AG09309 (cell line): ENCODE data around the gene SLC12A7.

Experiments used
- DNase-seq: peaks from one replicate; pipeline ENCODE4 v3.0.0-alpha.2; 2010; ENCODE audit warnings: low read depth
- H3K4me3 ChIP-seq: 2 replicates; pipeline ENCODE4 v1.5.1; 2011; ENCODE audit warnings: mild to moderate bottlenecking, low read depth, low read length, moderate library complexity; ENCODE audit not compliant: control insufficient read depth
- TF ChIP-seq, protein P1 (sequence below): IDR thresholded peaks from 2 replicates; pipeline ENCODE4 v1.5.1; 2011; ENCODE audit warnings: mild to moderate bottlenecking, low read depth, low read length, inconsistent platforms; ENCODE audit not compliant: insufficient read depth, control insufficient read depth; ENCODE audit errors: missing control alignments

SLC12A7 gene

DNA sequence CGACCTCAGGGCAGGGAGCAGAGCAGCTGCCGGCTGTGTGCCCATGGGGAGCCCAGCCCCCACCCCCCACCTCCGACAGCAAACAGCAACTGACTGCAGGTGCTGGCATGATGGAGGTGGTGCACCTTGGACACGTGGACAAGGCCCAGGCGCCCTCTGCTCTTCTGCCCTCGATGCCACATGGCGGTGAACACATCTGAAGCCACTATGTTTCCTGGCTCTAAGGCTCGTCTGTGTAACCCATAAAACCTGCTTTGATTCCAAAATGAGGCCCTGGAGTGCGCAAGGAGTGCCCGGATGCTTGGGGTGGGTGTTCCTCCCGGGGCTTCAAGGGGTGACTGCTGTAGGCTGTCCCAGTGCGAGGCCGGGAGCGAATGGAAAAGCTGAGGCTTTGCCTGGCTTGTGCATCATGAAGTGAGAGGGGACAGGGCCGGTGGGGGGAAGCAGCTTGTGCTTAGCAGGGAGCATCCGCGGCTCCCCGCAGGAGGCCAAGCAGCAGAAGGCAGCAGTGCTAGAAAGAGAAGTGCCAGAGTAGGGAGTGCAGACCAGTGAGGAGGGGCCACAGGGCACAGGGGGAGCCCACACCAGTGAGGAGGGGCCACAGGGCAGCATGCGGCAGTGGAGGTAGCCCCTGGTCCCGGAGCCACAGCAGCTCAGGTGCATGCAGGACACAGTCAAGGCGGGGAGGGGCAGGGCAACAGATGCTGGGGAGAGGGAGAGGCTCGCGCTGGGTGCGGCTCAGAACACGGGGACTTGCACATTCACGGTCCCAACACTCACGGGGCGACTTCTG lies 73.2 kb downstream of the SLC12A7 start:
- TF ChIP-seq, protein P1, sequence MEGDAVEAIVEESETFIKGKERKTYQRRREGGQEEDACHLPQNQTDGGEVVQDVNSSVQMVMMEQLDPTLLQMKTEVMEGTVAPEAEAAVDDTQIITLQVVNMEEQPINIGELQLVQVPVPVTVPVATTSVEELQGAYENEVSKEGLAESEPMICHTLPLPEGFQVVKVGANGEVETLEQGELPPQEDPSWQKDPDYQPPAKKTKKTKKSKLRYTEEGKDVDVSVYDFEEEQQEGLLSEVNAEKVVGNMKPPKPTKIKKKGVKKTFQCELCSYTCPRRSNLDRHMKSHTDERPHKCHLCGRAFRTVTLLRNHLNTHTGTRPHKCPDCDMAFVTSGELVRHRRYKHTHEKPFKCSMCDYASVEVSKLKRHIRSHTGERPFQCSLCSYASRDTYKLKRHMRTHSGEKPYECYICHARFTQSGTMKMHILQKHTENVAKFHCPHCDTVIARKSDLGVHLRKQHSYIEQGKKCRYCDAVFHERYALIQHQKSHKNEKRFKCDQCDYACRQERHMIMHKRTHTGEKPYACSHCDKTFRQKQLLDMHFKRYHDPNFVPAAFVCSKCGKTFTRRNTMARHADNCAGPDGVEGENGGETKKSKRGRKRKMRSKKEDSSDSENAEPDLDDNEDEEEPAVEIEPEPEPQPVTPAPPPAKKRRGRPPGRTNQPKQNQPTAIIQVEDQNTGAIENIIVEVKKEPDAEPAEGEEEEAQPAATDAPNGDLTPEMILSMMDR = no peak
- DNase-seq = no peak
- no peak overlapping the region for H3K4me3 ChIP-seq

DNA sequence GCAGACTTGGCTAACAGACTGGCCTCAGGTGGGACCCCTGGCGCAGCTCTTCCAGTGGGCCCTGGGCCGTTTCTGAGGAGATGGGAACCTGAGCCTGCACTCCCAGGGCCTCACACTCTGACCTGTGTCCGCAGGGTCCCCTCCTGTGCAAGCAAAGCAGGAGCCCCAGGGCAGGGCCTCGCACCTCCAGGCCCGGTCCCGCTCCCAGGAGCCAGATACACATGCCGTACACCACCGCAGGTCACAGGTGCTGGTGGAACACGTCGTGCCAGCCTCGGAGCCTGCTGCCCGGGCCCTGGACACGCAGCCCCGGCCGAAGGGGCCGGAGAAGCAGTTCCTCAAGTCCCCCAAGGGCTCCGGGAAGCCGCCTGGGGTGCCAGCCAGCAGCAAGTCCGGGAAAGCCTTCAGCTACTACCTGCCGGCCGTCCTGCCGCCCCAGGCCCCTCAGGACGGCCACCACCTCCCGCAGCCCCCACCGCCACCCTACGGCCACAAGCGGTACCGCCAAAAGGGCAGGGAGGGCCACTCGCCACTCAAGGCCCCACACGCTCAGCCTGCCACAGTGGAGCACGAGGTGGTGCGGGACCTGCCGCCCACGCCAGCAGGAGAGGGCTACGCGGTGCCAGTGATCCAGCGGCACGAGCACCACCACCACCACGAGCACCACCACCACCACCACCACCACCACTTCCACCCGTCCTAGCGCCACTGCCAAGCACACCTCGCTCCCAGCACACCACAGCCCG lies 74.0 kb downstream of the SLC12A7 start:
- no peak overlapping the region for H3K4me3 ChIP-seq
- DNase-seq = no peak
- TF ChIP-seq, protein P1 = no peak

DNA sequence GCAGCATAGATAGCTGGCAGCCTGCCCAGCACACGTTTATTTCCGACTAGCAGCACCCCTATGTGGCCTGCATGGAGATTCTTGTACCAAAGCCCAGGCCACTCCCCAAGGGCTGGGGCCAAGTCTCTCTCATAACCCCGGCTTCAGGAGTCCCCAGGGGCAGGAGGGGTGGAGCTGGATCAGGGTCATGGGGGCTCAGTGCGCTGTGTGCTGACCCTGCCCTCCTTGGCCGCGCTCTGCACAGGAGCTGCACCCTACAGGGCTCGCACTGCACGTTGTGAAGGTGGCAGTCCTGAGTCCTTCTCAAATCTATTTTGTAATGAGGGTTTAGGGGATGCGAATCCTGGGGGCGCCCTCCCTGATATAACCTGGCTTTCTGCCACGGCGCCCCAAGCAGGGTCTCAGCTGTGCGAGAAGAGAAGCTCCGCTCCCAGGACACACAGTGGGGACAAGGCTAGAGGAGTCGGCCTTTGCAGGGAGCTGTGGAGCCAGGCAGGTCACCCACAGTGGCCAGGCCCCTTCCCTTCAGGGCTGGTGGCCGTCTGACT lies 74.7 kb downstream of the SLC12A7 start:
- DNase-seq = no peak
- H3K4me3 ChIP-seq = no peak overlapping the region
- TF ChIP-seq, protein P1 = no peak

GRCh38 chr5:1036504-1037122 lies 75.2 kb downstream of the SLC12A7 start:
- H3K4me3 ChIP-seq = no peak overlapping the region
- DNase-seq = no peak
- TF ChIP-seq, protein P1 = no peak

- TF ChIP-seq, protein P1 = no peak
These were observed 76.2 kb downstream of the SLC12A7 start for GRCh38 chr5:1035421-1036405.

DNA sequence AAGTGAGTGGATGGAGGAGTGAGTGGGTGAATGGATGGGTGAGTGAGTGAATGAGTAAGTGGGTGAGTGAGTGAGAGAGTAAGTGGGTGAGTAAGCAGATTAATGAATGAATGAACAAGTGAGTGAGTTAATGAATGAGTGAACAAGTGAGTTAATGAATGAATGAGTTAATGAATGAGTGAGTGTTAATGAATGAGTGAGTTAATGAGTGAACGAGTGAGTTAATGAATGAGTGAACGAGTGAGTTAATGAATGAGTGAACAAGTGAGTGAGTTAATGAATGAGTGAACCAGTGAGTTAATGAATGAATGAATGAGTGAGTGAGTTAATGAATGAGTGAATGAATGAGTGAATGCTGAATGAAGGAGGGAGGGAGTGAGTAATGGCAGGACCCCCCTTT lies 76.9 kb downstream of the SLC12A7 start:
- no peak for DNase-seq
- TF ChIP-seq, protein P1 = no peak
- H3K4me3 ChIP-seq = no peak overlapping the region

More at GRCh38 chr5:1035421-1036405, 76.2 kb downstream of the SLC12A7 start:
- H3K4me3 ChIP-seq = no peak overlapping the region
- no peak for DNase-seq
